ENCODE data around the gene NAA20.
A peak's percentile ranks its signal among the peaks of the same experiment; 100 is the strongest.

The NAA20 gene

GRCh38 chr20:20073801-20074371 lies 56.7 kb downstream of the NAA20 start:
- no peak for DNase-seq

- no peak for DNase-seq
Measured at GRCh38 chr20:20075032-20075431, 57.9 kb downstream of the NAA20 start.

DNA sequence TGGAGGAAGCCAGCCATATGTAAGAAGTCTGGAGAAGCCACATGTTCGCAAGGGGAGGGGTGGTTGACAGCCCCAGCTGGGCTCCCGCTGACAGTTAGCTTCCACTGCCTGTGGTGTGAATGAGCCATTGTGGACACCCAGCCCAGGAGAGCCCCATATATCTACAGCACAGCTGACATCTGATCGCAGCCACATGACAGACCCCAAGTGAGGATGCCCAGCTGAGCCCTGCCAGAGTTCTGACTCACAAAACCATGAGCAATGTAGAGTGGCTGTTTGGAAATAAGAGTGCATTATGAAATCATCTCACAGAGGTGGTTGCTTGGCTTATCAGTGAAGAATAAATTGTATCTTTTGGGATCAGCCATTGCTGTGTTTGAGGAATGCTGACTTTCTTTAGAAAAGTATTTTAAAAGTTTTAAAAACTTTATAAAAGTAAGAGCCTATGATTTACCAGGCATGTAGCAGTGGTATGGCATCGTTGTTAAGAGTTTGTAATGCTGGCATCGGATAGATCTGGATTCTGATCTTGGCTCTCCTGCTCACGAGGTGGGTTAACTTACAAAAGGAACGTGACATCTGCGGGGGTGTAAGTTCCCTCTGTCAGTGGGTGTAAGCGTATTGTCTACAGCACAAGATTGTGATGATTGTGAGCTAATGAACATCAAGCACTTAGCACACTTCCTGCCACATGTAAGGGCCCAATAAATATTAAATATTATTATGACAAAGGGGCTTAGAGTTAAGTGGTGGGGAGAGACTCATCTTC lies 59.3 kb downstream of the NAA20 start:
- no peak for DNase-seq

- DNase-seq, result peak; percentile 9
Measured at GRCh38 chr20:20078041-20078440, 60.9 kb downstream of the NAA20 start.

DNA sequence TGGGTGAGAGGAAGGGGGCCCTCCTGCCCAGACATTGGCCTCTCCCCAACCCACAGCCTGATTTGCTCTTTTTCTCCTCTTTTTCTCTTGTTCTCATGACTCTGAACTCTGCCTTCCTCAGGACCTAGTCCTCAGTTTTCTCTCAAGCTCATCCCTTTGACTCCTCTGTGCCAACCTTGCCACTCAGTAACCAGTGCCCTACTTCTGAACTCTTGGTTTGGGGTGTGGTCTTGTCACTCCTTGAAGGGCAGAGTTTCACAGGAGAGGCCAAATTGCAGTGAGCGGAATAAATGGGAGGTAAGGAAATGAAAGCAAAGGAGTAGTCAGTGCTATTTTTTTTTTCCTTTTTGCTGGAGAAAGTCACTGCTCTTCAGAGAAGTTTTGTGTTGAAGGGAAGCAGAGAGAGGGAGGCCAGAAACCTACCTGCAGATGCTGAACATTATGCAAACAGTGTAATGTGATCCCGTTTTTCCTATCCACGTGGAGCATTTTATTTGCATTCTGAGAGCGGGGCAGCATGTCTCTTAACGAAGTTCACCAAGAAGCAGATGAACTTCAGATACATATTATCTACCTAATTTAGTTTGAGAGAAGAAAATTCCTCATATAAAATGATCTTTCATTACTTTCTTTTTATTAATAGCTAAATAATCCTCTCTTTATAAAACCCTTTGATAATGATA lies 62.1 kb downstream of the NAA20 start:
- peak; percentile 8 for DNase-seq
